Endometrium (tissue), 2 donors: ENCODE results near the gene TSPOAP1.

Experiments
- FAIRE-seq: peaks from 2 replicates; lab custom pipeline; 2012; peaks lifted over from hg19 to GRCh38; lab: Jason Lieb, UNC
- donor health status: control.
- donor health status: control.

TSPOAP1 gene

DNA sequence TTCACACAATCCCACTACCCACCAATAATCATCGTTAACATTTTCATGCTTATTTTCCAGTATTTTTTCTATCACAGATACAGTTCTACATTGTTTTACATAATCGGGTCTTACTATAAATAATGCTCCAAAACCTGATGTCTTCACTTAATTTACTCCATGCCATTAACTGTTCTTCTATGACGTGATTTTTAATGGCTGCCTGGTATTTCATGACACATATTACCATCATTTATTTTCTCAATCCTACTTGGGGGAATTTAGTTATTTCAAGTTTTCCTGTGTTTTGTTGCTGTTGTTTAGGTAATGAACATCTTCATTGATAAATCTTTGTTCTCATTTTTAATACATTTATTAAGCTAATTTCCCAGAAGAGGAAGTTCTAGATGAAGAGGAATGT lies 75.5 kb downstream of the TSPOAP1 start:
- no peak for FAIRE-seq

DNA sequence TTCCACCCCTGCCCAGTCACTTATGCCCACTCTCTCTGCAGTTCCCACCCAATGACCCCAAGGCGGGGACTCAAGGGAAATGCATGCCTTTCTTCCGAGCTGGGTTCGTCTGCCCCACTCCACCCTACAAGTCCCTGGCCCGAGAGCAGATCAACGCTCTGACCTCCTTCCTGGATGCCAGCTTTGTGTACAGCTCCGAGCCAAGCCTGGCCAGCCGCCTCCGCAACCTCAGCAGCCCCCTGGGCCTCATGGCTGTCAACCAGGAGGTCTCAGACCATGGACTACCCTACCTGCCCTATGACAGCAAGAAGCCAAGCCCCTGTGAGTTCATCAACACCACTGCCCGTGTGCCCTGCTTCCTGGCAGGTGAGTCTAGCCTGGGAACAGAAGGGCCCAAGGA lies 76.5 kb downstream of the TSPOAP1 start:
- FAIRE-seq = no peak
